Mononuclear cell (primary cell): ENCODE measurements around the gene CTSF. TPM values are rescaled to one million over a fixed set of nuclear protein-coding genes. Genes with fewer than 3 reads are reported as not detected.
"Not testable (repeated sequence)": the region's sequence is repeated elsewhere in the genome, so short reads cannot be mapped to it uniquely, and the experiment has no call there.

Experiments used
- H3K27me3 ChIP-seq: 2 replicates; pipeline ENCODE4 v1.6.0; 2011; ENCODE audit warnings: low read length, control low read depth; ENCODE audit not compliant: insufficient read depth
- H3K4me1 ChIP-seq: 2 replicates; pipeline ENCODE4 v1.5.1; 2011; ENCODE audit warnings: mild to moderate bottlenecking, low read length, control low read depth; ENCODE audit not compliant: insufficient read depth
- H3K4me3 ChIP-seq: 2 replicates; pipeline ENCODE4 v1.5.1; 2011; ENCODE audit warnings: mild to moderate bottlenecking, low read length, moderate library complexity
- H3K9me3 ChIP-seq: 2 replicates; pipeline ENCODE4 v1.5.1; 2011; ENCODE audit warnings: low read depth, mild to moderate bottlenecking, control low read depth, low read length
- total RNA-seq: library from RNA; depleted of rRNA; stranded (reverse); fragments of >200 nt; gene quantifications from one replicate; pipeline ENCODE4 v1.2.3, GENCODE V29; 2012

CTSF gene
- total RNA-seq, 1 donor, result 14.5 TPM

DNA sequence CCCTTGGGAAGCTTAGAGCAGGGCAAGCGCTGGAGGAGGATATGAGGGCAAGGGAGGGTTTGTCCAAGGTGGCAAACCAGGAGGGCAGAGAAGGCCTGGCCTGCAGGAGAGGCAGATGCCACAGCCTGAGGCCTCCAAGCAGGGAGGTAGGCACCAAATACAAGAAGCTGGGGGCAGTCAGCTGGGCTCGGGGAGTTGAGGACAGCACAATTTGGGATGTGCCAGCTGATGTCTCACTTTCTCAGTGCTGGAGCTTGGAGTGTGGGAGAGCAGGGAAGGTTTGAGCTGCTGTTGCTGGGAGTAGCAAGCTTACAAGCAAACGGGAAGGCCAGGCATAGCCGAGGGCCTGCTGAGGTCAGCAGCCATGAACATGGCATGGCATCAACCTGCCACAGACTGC, 26.5 kb downstream of the CTSF start:
- no peaks in the 10 kb centered on the region for H3K9me3 ChIP-seq
- H3K4me3 ChIP-seq, result no peak overlapping the region
- H3K27me3 ChIP-seq, result no peaks in the 10 kb centered on the region
- H3K4me1 ChIP-seq, result peaks cover 35% of the 10 kb centered on the region

DNA sequence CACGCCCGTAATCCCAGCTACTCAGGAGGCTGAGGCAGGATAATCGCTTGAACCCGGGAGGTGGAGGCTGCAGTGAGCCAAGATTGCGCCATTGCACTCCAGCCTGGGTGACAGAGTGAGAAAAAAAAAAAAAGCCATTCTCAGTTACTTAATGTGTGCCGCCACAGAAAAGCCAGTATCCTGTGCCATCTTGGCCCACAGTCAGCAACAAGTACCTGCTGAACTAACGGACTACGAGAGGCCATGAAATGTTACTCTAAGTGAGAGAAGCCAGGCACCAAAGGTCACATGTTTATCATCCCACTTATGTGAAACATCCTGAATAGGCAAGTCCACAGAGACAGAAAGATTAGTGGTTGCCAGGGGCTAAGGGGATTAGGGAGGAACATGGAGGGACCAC, 27.8 kb downstream of the CTSF start:
- not testable (repeated sequence) for H3K27me3 ChIP-seq, H3K4me3 ChIP-seq, H3K9me3 ChIP-seq
- H3K4me1 ChIP-seq, result peaks cover 30% of the 10 kb centered on the region

DNA sequence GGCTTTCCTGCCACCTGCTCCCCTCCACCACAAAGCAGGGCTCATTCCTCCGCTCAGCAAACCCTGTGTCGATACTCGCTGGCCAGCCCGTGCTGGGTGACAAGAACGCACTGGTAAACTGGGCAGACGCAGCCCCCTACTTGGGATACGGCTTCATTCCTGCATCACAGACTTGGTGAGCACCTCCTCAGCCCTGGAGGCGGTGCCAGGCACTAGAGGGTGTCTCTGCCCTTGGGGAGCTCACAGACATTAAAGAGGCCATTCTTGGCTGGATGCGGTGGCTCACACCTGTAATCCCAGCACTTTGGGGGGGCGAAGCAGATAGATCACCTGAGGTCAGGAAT, 28.6 kb downstream of the CTSF start:
- peaks cover 24% of the 10 kb centered on the region for H3K4me1 ChIP-seq
- no peak overlapping the region for H3K4me3 ChIP-seq
- no peaks in the 10 kb centered on the region for H3K9me3 ChIP-seq
- H3K27me3 ChIP-seq, result no peaks in the 10 kb centered on the region

GRCh38 chr11:66539170-66539869, 29.1 kb downstream of the CTSF start:
- Histone ChIP-seq H3K4me1 (peaks cover 18% of the 10 kb centered on the region), H3K27me3 (no peaks in the 10 kb centered on the region), H3K9me3 (no peaks in the 10 kb centered on the region), H3K4me3 (no peak overlapping the region)

- Histone ChIP-seq H3K9me3 (no peaks in the 10 kb centered on the region), H3K4me3 (no peak overlapping the region), H3K4me1 (no peaks in the 10 kb centered on the region), H3K27me3 (no peaks in the 10 kb centered on the region)
Observed at GRCh38 chr11:66532784-66533183, 35.6 kb downstream of the CTSF start.

GRCh38 chr11:66531841-66532240, 36.6 kb downstream of the CTSF start:
- Histone ChIP-seq H3K9me3 (no peaks in the 10 kb centered on the region), H3K4me1 (no peaks in the 10 kb centered on the region), H3K27me3 (no peaks in the 10 kb centered on the region), H3K4me3 (no peak overlapping the region)

- Histone ChIP-seq H3K4me3 (no peak overlapping the region), H3K27me3 (no peaks in the 10 kb centered on the region), H3K4me1 (no peaks in the 10 kb centered on the region), H3K9me3 (no peaks in the 10 kb centered on the region)
Observed at GRCh38 chr11:66530927-66531709, 37.3 kb downstream of the CTSF start.

DNA sequence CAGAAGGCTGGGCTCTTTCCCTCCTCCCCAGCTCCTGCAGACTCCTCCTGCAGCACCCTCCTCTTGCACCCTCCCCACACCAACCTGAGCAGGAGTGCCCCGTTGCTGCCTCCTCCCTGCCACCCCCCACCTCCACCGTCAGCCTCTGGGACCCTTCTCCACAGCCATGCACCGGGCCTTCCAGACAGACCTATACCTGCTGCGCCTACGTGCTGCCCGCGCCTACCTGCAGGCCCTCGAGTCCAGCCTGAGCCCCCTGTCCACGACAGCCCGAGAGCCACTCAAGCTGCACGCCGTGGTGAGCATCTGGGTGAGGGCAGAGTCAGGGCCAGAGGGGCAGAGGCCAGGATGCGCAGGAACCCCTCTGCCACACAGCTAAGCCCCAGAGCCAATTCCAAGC, 38.8 kb downstream of the CTSF start:
- no peaks in the 10 kb centered on the region for H3K27me3 ChIP-seq
- H3K4me3 ChIP-seq, result no peak overlapping the region
- no peaks in the 10 kb centered on the region for H3K9me3 ChIP-seq
- no peaks in the 10 kb centered on the region for H3K4me1 ChIP-seq

GRCh38 chr11:66529069-66529468, 39.3 kb downstream of the CTSF start:
- Histone ChIP-seq H3K27me3 (no peaks in the 10 kb centered on the region), H3K4me3 (no peak overlapping the region), H3K4me1 (no peaks in the 10 kb centered on the region), H3K9me3 (no peaks in the 10 kb centered on the region)

DNA sequence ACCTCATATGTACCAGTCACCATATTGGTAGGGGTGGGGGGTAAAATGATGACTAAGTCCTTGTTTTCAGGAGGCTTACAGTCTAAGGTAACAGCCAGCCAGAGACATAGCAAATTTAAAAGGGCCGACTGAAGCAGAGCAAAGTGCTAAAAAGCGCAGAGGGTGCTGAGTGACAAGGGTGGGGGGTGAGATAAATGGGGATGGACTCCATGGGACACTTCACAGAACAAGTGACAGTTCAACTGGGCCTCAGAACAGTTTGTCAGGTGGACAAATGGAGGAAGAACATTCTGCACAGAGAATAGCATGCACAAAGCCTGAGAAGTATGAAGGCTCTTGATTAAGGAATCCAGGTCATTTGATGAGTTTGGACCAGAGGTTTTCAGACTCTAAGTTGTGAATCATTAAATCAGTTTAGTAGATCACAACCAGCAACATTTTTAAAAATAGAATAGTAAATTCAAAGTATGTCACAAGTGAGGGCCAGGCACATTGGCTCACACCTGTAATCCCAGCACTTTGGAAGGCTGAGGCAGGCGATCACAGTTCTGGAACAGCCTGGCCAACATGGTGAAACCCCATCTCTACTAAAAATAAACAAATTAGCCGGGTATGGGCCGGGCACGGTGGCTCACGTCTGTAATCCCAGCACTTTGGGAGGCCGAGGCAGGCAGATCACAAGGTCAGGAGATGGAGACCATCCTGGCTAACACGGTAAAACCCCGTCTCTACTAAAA, 43.9 kb downstream of the CTSF start:
- H3K27me3 ChIP-seq, result no peaks in the 10 kb centered on the region
- no peaks in the 10 kb centered on the region for H3K4me1 ChIP-seq
- no peaks in the 10 kb centered on the region for H3K9me3 ChIP-seq
- H3K4me3 ChIP-seq, result no peak overlapping the region

DNA sequence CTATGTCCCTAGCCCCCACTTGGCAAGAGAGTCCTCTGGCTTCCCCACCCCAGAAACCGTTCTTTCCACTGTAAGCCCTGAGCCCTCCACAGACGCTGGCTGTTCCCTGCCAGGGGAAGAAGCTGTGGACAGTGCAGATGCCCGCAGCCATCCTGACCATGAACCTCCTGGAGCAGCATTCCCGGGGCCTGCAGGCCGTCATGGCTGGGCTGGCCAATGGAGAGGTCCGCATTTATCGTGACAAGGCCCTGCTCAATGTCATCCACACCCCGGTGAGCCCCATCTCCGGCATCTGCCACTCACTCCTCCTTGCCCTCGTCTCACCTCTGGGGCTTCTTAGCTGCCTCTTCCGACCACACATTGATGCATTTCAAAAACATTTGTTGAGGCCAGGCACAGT, 44.8 kb downstream of the CTSF start:
- H3K27me3 ChIP-seq, result no peaks in the 10 kb centered on the region
- H3K9me3 ChIP-seq, result no peaks in the 10 kb centered on the region
- H3K4me1 ChIP-seq, result no peaks in the 10 kb centered on the region
- H3K4me3 ChIP-seq, result no peak overlapping the region

Other genes with a start within 250 kb of the CTSF start
- 4.8 TPM for gene RIN1, start 232.2 kb downstream of the CTSF start, total RNA-seq
- 51.7 TPM for gene BRMS1, start 223.5 kb downstream of the CTSF start, total RNA-seq
- 0.84 TPM for gene B4GAT1, start 221.0 kb downstream of the CTSF start, total RNA-seq
- gene SLC29A2, start 196.8 kb downstream of the CTSF start, total RNA-seq, result 1.2 TPM
- not detected for gene NPAS4, start 147.6 kb downstream of the CTSF start, total RNA-seq
- 22.6 TPM for gene MRPL11, start 129.8 kb downstream of the CTSF start, total RNA-seq
- gene PELI3, start 101.7 kb downstream of the CTSF start, total RNA-seq, result 9.8 TPM
- gene DPP3, start 88.2 kb downstream of the CTSF start, total RNA-seq, result 15.2 TPM
- 12.6 TPM for gene BBS1, start 58.0 kb downstream of the CTSF start, total RNA-seq
- 10.0 TPM for gene ZDHHC24, start 22.6 kb downstream of the CTSF start, total RNA-seq
- not detected for gene ACTN3, start 21.7 kb downstream of the CTSF start, total RNA-seq
- 0.21 TPM for gene CCDC87, start 24.5 kb upstream of the CTSF start, total RNA-seq
- gene CCS, start 24.6 kb upstream of the CTSF start, total RNA-seq, result 10.7 TPM
- gene RBM14, start 48.0 kb upstream of the CTSF start, total RNA-seq, result 76.4 TPM
- 112 TPM for gene RBM4, start 70.1 kb upstream of the CTSF start, total RNA-seq
- gene RBM4B, start 109.3 kb upstream of the CTSF start, total RNA-seq, result 3.4 TPM
- 0.10 TPM for gene SPTBN2, start 160.6 kb upstream of the CTSF start, total RNA-seq